SK-N-SH treated with all-trans-retinoic acid at 6 μM for 48 hours (cell line): ENCODE results near the gene HMGB3.

ENCODE experiments used
- ATAC-seq: fragments of 200-7000 bp; cut with Tn5 transposase; 3 replicates; pipeline ENCODE4 v1.9.1; 2020; ENCODE audit warnings: mild to moderate bottlenecking, moderate library complexity
- ARNTL ChIP-seq: fragments of 450-650 bp; formaldehyde crosslinking; IDR thresholded peaks from 2 replicates; pipeline ENCODE4 v1.5.0; 2020; ENCODE audit warnings: low read depth, mild to moderate bottlenecking, moderate library complexity, borderline replicate concordance
- BACH2 ChIP-seq: fragments of 250-450 bp; sonication (Bioruptor Pico); IDR thresholded peaks from 2 replicates; pipeline ENCODE4 v1.9.0; 2021; ENCODE audit warnings: mild to moderate bottlenecking, borderline replicate concordance
- CREB5 ChIP-seq: fragments of 250-450 bp; sonication (Bioruptor Pico); IDR thresholded peaks from 2 replicates; pipeline ENCODE4 v1.5.1; 2020; ENCODE audit warnings: low read depth, mild to moderate bottlenecking, moderate library complexity
- CSDC2 ChIP-seq: fragments of 250-450 bp; sonication (Bioruptor Pico); IDR thresholded peaks from 2 replicates; pipeline ENCODE4 v1.5.0; 2020; ENCODE audit warnings: mild to moderate bottlenecking, moderate library complexity
- ESRRG ChIP-seq: fragments of 250-450 bp; sonication (Bioruptor Pico); IDR thresholded peaks from 2 replicates; pipeline ENCODE4 v1.6.1; 2021; ENCODE audit warnings: mild to moderate bottlenecking
- GLIS3 ChIP-seq: fragments of 250-450 bp; sonication (Bioruptor Pico); IDR thresholded peaks from 2 replicates; pipeline ENCODE4 v1.5.0; 2020; ENCODE audit warnings: mild to moderate bottlenecking, moderate library complexity
- ISL1 ChIP-seq: fragments of 250-450 bp; sonication (Bioruptor Pico); IDR thresholded peaks from 2 replicates; pipeline ENCODE4 v2.1.2; 2022; ENCODE audit warnings: mild to moderate bottlenecking, moderate library complexity
- POU6F1 ChIP-seq: fragments of 250-450 bp; sonication (Bioruptor Pico); IDR thresholded peaks from 2 replicates; pipeline ENCODE4 v1.8.0; 2021; ENCODE audit warnings: low read depth, mild to moderate bottlenecking, moderate library complexity, borderline replicate concordance
- PPARA ChIP-seq: fragments of 250-450 bp; sonication (Bioruptor Pico); IDR thresholded peaks from 2 replicates; pipeline ENCODE4 v1.5.0; 2020; ENCODE audit warnings: mild to moderate bottlenecking, borderline replicate concordance
- RARB ChIP-seq: fragments of 250-450 bp; sonication (Bioruptor Pico); IDR thresholded peaks from 2 replicates; pipeline ENCODE4 v1.8.0; 2021; ENCODE audit warnings: mild to moderate bottlenecking, moderate library complexity
- SNAI2 ChIP-seq: fragments of 250-450 bp; sonication (Bioruptor Pico); IDR thresholded peaks from 2 replicates; pipeline ENCODE4 v1.5.0; 2020; ENCODE audit warnings: mild to moderate bottlenecking, moderate library complexity
- TCF4 ChIP-seq: fragments of 250-450 bp; sonication (Bioruptor Pico); IDR thresholded peaks from 2 replicates; pipeline ENCODE4 v1.8.0; 2021; ENCODE audit warnings: mild to moderate bottlenecking, moderate library complexity, borderline replicate concordance
- TOX ChIP-seq: fragments of 250-450 bp; sonication (Bioruptor Pico); IDR thresholded peaks from 2 replicates; pipeline ENCODE4 v1.8.0; 2021; ENCODE audit warnings: mild to moderate bottlenecking, moderate library complexity, borderline replicate concordance
- ZC3H10 ChIP-seq: fragments of 250-450 bp; sonication (Bioruptor Pico); IDR thresholded peaks from 2 replicates; pipeline ENCODE4 v1.5.1; 2021; ENCODE audit warnings: mild to moderate bottlenecking, moderate library complexity
- ZFP3 ChIP-seq: fragments of 250-450 bp; sonication (Bioruptor Pico); IDR thresholded peaks from 2 replicates; pipeline ENCODE4 v1.5.0; 2020; ENCODE audit warnings: mild to moderate bottlenecking, moderate library complexity
- ZFP30 ChIP-seq: fragments of 450-650 bp; formaldehyde crosslinking; IDR thresholded peaks from 2 replicates; pipeline ENCODE4 v1.5.0; 2022; ENCODE audit warnings: mild to moderate bottlenecking, moderate library complexity
- ZNF565 ChIP-seq: fragments of 450-650 bp; formaldehyde crosslinking; conservative IDR thresholded peaks from 2 replicates; pipeline ENCODE4 v1.5.0; 2020; ENCODE audit warnings: low read depth, mild to moderate bottlenecking, moderate library complexity
- ZNF70 ChIP-seq: fragments of 450-650 bp; formaldehyde crosslinking; IDR thresholded peaks from 2 replicates; pipeline ENCODE4 v1.5.0; 2020; ENCODE audit warnings: mild to moderate bottlenecking, moderate library complexity
- ZNF8 ChIP-seq: fragments of 450-650 bp; formaldehyde crosslinking; IDR thresholded peaks from 2 replicates; pipeline ENCODE4 v1.5.0; 2020; ENCODE audit warnings: mild to moderate bottlenecking, moderate library complexity
- TF ChIP-seq, protein P1 (sequence below): fragments of 250-450 bp; sonication (Bioruptor Pico); IDR thresholded peaks from 2 replicates; pipeline ENCODE4 v1.5.1; 2021; ENCODE audit warnings: mild to moderate bottlenecking, moderate library complexity
- TF ChIP-seq, protein P2 (sequence below): fragments of 250-450 bp; sonication (Bioruptor Pico); IDR thresholded peaks from 2 replicates; pipeline ENCODE4 v1.8.0; 2020; ENCODE audit warnings: mild to moderate bottlenecking, moderate library complexity, borderline replicate concordance
- TF ChIP-seq, protein P3 (sequence below): fragments of 250-450 bp; sonication (Bioruptor Pico); IDR thresholded peaks from 2 replicates; pipeline ENCODE4 v1.5.0; 2020; ENCODE audit warnings: mild to moderate bottlenecking, moderate library complexity

The HMGB3 gene

DNA sequence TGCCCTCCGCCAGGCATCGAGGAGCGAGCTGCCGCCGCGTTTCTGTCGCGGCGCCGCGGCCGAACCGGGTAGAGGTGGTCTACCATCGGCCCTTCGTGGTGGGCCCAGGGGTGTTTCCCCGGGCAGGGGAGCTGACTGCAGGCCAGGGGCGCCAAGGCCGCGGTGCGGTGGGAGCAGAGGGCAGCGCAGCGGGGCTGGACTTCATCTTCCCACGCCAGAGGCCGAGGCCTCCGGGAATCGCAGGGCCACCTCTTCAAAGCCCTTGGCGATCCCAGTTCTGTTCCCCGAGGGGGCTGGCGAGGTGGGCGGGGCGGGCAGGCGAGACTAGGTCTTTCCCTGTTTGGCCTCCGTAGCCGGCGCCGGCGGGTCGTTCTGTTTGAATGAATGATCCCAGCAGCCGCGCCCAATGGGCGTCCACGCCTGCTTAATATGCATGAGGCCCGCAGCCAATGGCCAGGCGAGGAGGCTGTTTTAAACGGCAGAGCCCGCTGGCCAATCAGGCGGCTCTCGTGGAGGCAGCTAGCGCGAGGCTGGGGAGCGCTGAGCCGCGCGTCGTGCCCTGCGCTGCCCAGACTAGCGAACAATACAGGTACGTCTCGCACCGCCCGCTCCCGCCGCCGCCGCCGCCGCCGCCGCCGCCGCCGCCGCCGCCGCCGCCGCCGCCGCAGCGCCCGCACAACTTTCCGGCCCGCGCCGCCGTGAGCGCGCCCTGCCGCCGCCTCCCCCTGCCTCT, at the start of gene HMGB3:
Gene HMGB3, plus strand, starts transcription at position 548 of the 733 bp plus-strand sequence. CDS start 2,265 bp downstream, outside the sequence.
- peak; percentile 100 for ATAC-seq
- TF ChIP-seq, protein P1, sequence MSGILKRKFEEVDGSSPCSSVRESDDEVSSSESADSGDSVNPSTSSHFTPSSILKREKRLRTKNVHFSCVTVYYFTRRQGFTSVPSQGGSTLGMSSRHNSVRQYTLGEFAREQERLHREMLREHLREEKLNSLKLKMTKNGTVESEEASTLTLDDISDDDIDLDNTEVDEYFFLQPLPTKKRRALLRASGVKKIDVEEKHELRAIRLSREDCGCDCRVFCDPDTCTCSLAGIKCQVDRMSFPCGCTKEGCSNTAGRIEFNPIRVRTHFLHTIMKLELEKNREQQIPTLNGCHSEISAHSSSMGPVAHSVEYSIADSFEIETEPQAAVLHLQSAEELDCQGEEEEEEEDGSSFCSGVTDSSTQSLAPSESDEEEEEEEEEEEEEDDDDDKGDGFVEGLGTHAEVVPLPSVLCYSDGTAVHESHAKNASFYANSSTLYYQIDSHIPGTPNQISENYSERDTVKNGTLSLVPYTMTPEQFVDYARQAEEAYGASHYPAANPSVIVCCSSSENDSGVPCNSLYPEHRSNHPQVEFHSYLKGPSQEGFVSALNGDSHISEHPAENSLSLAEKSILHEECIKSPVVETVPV (CRISPR knock-in tag): no peak
- TF ChIP-seq TCF4: no peak
- TF ChIP-seq, all 23 proteins: peak for 0

DNA sequence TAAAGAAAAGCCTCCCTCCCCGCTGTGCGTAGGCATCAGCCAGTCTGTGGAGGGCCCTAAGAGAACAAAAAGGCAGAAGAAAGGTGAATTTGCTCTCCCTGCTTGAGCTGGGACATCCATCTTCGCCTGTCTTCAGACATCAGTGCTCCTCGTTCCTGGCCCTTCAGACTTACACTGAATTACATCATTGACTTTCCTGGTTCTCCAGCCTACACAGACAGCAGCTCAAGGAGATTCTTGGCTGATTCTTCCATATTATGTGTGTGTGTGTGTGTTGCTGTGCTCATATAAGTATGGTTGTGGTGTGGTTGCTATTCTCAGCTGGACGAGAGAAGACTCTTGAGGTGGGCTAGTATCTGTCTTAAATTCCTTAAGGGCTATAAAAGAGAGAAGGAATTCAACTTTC, 49.2 kb upstream of the HMGB3 start:
- no peak for ATAC-seq
- TF ChIP-seq CREB5 (CRISPR knock-in tag) (no peak), ZFP3 (no peak), TCF4 (no peak), SNAI2 (CRISPR knock-in tag) (no peak), ZNF8 (no peak), CSDC2 (CRISPR knock-in tag) (no peak), BACH2 (CRISPR knock-in tag) (no peak), ZNF70 (no peak), TOX (CRISPR knock-in tag) (no peak), RARB (CRISPR knock-in tag) (no peak), PPARA (CRISPR knock-in tag) (no peak), ZFP30 (CRISPR knock-in tag) (no peak), ISL1 (no peak), ZNF565 (CRISPR knock-in tag) (no peak)
- TF ChIP-seq, protein P2, sequence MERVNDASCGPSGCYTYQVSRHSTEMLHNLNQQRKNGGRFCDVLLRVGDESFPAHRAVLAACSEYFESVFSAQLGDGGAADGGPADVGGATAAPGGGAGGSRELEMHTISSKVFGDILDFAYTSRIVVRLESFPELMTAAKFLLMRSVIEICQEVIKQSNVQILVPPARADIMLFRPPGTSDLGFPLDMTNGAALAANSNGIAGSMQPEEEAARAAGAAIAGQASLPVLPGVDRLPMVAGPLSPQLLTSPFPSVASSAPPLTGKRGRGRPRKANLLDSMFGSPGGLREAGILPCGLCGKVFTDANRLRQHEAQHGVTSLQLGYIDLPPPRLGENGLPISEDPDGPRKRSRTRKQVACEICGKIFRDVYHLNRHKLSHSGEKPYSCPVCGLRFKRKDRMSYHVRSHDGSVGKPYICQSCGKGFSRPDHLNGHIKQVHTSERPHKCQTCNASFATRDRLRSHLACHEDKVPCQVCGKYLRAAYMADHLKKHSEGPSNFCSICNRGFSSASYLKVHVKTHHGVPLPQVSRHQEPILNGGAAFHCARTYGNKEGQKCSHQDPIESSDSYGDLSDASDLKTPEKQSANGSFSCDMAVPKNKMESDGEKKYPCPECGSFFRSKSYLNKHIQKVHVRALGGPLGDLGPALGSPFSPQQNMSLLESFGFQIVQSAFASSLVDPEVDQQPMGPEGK (CRISPR knock-in tag): no peak
- TF ChIP-seq, protein P3, sequence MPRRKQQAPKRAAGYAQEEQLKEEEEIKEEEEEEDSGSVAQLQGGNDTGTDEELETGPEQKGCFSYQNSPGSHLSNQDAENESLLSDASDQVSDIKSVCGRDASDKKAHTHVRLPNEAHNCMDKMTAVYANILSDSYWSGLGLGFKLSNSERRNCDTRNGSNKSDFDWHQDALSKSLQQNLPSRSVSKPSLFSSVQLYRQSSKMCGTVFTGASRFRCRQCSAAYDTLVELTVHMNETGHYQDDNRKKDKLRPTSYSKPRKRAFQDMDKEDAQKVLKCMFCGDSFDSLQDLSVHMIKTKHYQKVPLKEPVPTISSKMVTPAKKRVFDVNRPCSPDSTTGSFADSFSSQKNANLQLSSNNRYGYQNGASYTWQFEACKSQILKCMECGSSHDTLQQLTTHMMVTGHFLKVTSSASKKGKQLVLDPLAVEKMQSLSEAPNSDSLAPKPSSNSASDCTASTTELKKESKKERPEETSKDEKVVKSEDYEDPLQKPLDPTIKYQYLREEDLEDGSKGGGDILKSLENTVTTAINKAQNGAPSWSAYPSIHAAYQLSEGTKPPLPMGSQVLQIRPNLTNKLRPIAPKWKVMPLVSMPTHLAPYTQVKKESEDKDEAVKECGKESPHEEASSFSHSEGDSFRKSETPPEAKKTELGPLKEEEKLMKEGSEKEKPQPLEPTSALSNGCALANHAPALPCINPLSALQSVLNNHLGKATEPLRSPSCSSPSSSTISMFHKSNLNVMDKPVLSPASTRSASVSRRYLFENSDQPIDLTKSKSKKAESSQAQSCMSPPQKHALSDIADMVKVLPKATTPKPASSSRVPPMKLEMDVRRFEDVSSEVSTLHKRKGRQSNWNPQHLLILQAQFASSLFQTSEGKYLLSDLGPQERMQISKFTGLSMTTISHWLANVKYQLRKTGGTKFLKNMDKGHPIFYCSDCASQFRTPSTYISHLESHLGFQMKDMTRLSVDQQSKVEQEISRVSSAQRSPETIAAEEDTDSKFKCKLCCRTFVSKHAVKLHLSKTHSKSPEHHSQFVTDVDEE (CRISPR knock-in tag): no peak
- TF ChIP-seq, protein P1 (CRISPR knock-in tag): no peak

DNA sequence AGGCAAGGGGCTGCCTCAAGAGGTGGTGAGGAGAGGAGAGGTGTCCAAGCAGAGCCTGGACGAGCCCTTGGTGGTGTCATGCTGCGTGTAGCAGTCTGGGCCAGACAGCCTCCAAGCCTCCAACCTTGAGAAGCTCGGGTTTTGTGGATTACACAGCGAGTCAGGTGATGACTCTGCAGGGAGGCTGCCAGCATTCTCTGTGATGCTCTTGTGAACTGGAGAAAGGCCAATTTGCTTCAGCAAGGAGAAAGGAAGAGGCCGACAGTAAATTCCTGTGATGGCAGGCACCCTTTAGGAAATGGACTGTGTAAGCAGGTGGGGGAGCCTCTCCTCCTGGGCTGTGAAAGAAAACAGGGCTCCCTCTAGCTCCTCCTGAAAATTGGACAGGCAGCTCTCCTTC, 48.7 kb upstream of the HMGB3 start:
- ATAC-seq: peak; percentile 71
- no peak for TF ChIP-seq ZNF8
- TF ChIP-seq ESRRG: no peak
- TF ChIP-seq ISL1: no peak
- TF ChIP-seq GLIS3 (CRISPR knock-in tag): no peak
- no peak for TF ChIP-seq ZFP30 (CRISPR knock-in tag)

DNA sequence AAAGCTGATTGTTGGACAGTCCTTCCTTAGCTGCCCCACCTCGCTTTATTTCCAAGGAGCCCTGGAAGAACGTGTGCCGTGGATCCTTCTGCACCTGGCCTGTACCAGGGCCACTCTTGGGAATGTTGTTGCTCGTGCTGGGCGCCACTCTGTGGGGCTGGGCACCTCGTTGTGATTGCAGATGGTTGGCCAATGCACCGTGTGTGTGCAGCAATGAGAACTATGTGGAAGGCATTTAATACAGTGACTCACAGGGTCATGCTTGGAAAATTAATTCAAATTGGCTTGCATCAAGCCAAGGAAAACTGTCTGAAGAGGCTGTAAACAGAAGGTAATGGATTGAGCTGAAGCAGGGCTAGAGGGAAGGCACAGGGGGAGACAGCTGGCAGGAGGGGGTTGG, 47.7 kb upstream of the HMGB3 start:
- TF ChIP-seq BACH2 (CRISPR knock-in tag) (no peak), GLIS3 (CRISPR knock-in tag) (no peak), ZFP30 (CRISPR knock-in tag) (no peak), ARNTL (no peak), TCF4 (no peak), ZNF8 (no peak), ZNF565 (CRISPR knock-in tag) (no peak), SNAI2 (CRISPR knock-in tag) (no peak), POU6F1 (no peak), ZC3H10 (no peak)
- TF ChIP-seq, protein P3 (CRISPR knock-in tag): no peak
- ATAC-seq: peak; percentile 92
